ENCODE data around the gene C19orf53. TPM values are rescaled to one million over a fixed set of nuclear protein-coding genes. Genes with fewer than 3 reads are reported as not detected.
"Not testable (repeated sequence)": the region's sequence is repeated elsewhere in the genome, so short reads cannot be mapped to it uniquely, and the experiment has no call there.

C19orf53 gene
- total RNA-seq, 2 donors from 2014 or later, result 62.4 to 73.0 TPM

DNA sequence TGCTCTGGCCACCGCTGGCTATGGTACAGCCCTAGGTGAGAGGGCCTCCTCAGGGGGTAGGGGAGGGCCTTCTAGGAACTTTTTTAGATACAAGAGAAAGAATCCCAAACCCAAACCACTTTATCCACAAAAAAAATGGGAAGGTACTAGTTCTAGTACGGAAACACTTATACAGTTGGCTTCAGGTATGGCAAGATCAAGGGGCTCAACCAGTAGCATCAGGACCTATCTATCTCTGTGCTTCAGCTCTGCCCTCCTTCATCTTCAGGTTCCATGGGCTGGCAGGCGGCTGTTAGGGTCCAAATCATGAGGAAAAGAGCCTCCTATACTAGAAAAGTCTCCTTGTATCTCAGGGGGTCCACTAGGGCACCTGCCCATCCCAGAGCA is 8.2 kb upstream of the C19orf53 start:
- peak overlapping the region; percentile 88 for H3K27ac Mint-ChIP-seq
- DNase-seq (no peak), ATAC-seq (no peak)
- H3K9me3 ChIP-seq (ENCODE audit: control insufficient read depth, low read length, poor library complexity, severe bottlenecking), result no peaks in the 10 kb centered on the region
- H3K4me3 Mint-ChIP-seq, result peak overlapping the region; percentile 93
- H3K4me1 Mint-ChIP-seq, result peaks cover 14% of the 10 kb centered on the region
- no peaks in the 10 kb centered on the region for H3K27me3 Mint-ChIP-seq
- no peaks in the 10 kb centered on the region for H3K36me3 Mint-ChIP-seq (ENCODE audit: low read depth)

DNA sequence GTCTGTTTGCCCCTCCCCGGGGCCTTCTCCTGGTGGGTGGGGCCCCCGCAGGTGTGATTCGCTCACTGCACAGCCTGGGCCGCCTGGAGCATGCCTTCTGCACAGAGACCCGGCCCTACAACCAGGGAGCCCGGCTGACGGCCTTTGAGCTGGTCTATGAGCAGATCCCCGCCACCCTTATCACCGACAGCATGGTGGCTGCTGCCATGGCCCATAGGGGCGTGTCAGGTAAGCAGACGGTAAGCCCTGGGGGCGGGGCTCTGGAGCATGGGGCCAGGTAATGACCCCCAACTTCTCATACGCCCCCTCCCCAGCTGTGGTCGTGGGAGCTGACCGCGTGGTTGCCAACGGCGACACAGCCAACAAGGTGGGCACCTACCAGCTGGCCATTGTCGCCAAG is 5.7 kb upstream of the C19orf53 start:
- DNase-seq (no peak), ATAC-seq (no peak)
- H3K27me3 Mint-ChIP-seq, result no peaks in the 10 kb centered on the region
- H3K27ac Mint-ChIP-seq, result no peak overlapping the region
- no peaks in the 10 kb centered on the region for H3K36me3 Mint-ChIP-seq (ENCODE audit: low read depth)
- no peak overlapping the region for H3K4me3 Mint-ChIP-seq
- H3K9me3 ChIP-seq (ENCODE audit: control insufficient read depth, low read length, poor library complexity, severe bottlenecking), result no peaks in the 10 kb centered on the region
- peaks cover 12% of the 10 kb centered on the region for H3K4me1 Mint-ChIP-seq

DNA sequence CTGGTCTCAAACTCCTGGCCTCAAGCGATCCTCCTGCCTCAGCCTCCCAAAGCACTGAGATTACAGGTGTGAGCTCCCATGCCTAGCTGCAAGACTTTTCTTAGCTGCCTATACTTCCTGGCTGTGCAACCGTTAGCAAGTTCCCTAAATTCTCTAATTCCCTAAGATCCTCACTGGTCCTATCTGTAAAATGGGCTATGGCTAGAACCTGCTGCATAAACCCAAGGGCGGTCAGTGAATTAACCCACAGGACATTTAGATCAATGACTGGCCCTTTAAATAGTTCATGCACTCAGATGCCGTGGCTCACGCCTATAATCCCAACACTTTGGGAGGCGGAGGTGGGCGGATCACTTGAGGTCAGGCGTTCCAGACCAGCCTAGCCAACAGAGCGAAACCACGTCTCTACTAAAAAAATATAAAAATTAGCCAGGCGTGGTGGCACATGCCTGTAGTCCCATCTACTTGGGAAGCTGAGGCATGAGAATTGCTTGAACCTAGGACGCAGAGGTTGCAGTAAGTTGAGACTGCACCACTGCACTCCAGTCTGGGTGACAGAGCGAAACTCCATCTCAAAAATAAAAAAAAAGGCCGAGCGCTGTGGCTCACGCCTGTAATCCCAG is 4.1 kb upstream of the C19orf53 start:
- Mint-ChIP-seq H3K4me3 (no peak overlapping the region), H3K27ac (peak overlapping the region; percentile 34), H3K36me3 (ENCODE audit: low read depth) (peaks cover 2% of the 10 kb centered on the region), H3K27me3 (no peaks in the 10 kb centered on the region), H3K4me1 (peaks cover 21% of the 10 kb centered on the region)
- DNase-seq (no peak), ATAC-seq (no peak)
- H3K9me3 ChIP-seq (ENCODE audit: control insufficient read depth, low read length, poor library complexity, severe bottlenecking), result no peaks in the 10 kb centered on the region

DNA sequence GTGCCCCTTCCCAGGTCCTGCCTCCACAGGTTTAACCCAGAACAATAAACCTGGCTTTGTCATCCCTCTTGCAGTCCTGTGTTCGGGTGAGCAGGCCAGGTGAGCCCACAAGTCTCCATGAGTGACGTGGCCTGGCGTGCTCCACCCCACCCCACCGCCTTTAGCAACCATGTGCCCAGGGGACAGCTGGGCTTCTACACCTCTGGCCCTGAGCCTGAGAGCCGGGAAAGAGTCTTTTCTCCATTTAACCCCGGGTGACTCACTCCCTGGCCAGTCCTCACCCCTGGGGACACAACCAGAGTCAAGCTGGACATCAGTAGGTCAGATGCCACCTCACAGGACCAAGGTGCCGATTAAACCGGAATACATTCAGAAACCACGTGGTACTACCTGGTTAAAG is 4.1 kb downstream of the C19orf53 start:
- ATAC-seq (no peak), DNase-seq (no peak)
- Mint-ChIP-seq H3K27me3 (no peaks in the 10 kb centered on the region), H3K27ac (no peak overlapping the region), H3K4me1 (peaks cover 25% of the 10 kb centered on the region), H3K4me3 (no peak overlapping the region), H3K36me3 (ENCODE audit: low read depth) (peaks cover 8% of the 10 kb centered on the region)
- no peaks in the 10 kb centered on the region for H3K9me3 ChIP-seq (ENCODE audit: control insufficient read depth, low read length, poor library complexity, severe bottlenecking)

DNA sequence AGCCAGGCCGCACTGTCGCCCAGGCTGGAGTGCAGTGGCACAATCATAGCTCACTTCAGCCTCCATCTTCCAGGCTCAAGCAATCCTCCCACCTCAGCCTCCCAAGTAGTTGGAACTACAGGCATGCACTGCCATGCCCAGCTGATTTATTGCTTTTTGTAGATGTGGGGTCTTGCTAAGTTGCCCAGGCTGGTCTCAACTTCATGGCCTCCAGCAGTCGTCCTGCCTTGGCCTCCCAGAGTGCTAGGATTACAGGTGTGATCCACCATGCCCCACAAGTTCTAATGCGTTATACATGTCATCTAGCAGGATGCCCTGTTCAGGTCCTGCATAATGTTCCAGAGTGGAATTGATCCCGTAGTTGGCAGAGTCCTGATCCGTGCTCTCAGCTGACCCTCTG is 4.6 kb downstream of the C19orf53 start:
- Mint-ChIP-seq H3K36me3 (ENCODE audit: low read depth) (peaks cover 8% of the 10 kb centered on the region), H3K4me1 (peaks cover 25% of the 10 kb centered on the region), H3K4me3 (no peak overlapping the region), H3K27me3 (no peaks in the 10 kb centered on the region), H3K27ac (no peak overlapping the region)
- ATAC-seq (no peak), DNase-seq (no peak)
- no peaks in the 10 kb centered on the region for H3K9me3 ChIP-seq (ENCODE audit: control insufficient read depth, low read length, poor library complexity, severe bottlenecking)

DNA sequence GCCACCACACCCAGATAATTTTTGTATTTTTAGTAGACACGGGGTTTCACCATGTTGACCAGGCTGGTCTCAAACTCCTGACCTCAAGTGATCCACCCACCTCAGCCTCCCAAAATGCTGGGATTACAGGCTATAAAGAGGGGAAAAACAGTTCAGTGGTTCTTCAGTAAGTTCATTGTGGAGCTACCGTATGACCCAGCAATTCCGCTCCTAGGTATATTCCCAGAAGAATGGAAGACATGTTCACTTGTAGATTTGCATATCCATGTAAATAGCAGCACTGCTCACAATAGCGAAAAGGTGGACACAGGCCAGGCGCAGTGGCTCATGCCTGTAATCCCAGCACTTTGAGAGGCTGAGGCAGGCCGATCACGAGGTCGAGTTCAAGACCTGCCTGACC is 5.5 kb downstream of the C19orf53 start:
- H3K4me3 Mint-ChIP-seq, result not testable (repeated sequence)

DNA sequence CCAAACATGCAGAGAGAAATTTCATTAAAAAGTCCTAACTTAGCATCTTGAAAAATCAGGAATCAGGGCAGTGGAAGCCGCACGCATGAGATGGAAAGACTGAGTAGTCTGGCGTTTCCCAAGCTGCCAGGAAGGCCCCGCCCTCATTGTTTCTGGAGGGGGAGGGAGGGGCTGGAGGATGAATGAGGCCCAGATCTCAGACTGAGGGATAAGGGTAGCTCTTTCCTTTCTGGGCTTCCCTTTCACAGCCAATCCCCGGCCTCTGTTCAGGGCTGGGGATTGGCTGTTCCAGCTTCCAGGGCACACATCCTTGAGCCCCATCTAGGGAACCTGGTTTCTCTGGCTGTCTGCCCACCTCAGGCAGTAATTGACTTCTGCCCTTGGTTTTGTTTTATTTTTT is 7.3 kb downstream of the C19orf53 start:
- no peak overlapping the region for H3K4me3 Mint-ChIP-seq
- H3K27ac Mint-ChIP-seq, result peak overlapping the region; percentile 72
- H3K4me1 Mint-ChIP-seq, result peaks cover 14% of the 10 kb centered on the region
- H3K36me3 Mint-ChIP-seq (ENCODE audit: low read depth), result peaks cover 2% of the 10 kb centered on the region
- no peaks in the 10 kb centered on the region for H3K27me3 Mint-ChIP-seq
- no peaks in the 10 kb centered on the region for H3K9me3 ChIP-seq (ENCODE audit: control insufficient read depth, low read length, poor library complexity, severe bottlenecking)
- ATAC-seq, result no peak
- no peak for DNase-seq

More for the DNA sequence above, 5.5 kb downstream of the C19orf53 start:
- not testable (repeated sequence) for H3K27me3 Mint-ChIP-seq; H3K36me3 Mint-ChIP-seq (ENCODE audit: low read depth); H3K27ac Mint-ChIP-seq; H3K9me3 ChIP-seq (ENCODE audit: control insufficient read depth, low read length, poor library complexity, severe bottlenecking); DNase-seq; ATAC-seq
- H3K4me1 Mint-ChIP-seq, result peaks cover 19% of the 10 kb centered on the region

DNA sequence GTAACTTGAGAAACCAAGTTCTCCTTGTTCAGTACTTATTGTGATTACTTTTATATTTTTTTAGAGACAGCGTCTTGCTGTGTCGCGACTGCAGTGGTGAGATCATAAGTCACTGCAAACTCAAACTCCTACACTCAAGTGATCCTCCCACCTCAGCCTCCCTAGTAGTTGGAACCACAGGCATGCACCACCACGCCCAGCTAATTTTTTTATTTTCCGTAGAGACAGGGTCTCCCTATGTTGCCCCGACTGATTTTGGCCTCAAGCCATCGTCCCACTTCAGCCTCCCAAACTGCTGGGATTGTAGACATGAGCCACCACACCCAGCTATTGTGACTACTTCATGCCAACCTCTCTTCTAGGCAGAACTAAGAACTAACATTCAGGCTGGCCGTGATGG is 8.3 kb downstream of the C19orf53 start:
- Mint-ChIP-seq H3K36me3 (ENCODE audit: low read depth) (no peaks in the 10 kb centered on the region), H3K4me3 (no peak overlapping the region), H3K27ac (no peak overlapping the region), H3K27me3 (no peaks in the 10 kb centered on the region), H3K4me1 (peaks cover 17% of the 10 kb centered on the region)
- DNase-seq (no peak), ATAC-seq (no peak)
- H3K9me3 ChIP-seq (ENCODE audit: control insufficient read depth, low read length, poor library complexity, severe bottlenecking), result no peaks in the 10 kb centered on the region

DNA sequence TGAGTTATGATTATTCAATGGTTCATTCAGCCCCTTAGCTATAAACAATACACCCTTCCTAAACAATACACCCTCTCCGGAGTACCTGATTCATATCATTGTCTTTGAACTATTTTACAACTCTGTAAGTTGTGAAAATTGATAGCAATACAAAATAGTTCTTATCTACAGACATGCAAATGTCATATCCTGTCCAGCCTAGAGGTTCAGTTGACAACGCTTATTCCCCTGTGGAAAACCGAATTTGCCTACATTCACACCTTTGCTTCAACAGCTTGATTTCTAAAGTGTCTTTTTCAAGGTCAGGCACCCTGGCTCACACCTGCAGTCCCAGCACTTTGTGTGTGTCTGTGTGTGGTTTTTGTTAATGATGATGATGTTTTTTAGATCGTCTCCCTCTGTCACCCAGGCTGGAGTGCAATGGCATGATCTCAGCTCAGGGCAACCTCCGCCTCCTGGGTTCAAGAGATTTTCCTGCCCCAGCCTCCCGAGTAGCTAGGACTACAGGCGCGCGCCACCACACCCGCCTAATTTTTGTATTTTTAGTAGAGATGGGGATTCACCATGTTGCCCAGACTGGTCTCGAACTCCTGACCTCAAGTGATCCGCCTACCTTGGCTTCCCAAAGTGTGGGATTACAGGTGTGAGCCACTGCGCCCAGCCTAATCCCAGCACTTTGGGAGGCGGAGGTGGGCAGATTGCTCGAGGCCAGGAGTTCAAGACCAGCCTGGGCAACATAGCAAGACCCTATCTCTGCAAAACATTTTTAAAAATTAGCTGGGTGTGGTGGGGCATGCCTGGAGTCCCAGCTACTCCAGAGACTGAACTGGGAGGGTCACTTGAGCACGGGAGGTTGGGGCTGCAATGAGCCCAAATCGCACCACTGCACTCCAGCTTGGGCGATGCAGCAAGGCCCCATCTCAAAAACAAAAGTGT is 9.6 kb downstream of the C19orf53 start:
- peaks cover 22% of the 10 kb centered on the region for H3K4me1 Mint-ChIP-seq
- no peaks in the 10 kb centered on the region for H3K9me3 ChIP-seq (ENCODE audit: control insufficient read depth, low read length, poor library complexity, severe bottlenecking)
- ATAC-seq (no peak), DNase-seq (no peak)
- no peak overlapping the region for H3K27ac Mint-ChIP-seq
- no peak overlapping the region for H3K4me3 Mint-ChIP-seq
- no peaks in the 10 kb centered on the region for H3K27me3 Mint-ChIP-seq
- no peaks in the 10 kb centered on the region for H3K36me3 Mint-ChIP-seq (ENCODE audit: low read depth)

DNA sequence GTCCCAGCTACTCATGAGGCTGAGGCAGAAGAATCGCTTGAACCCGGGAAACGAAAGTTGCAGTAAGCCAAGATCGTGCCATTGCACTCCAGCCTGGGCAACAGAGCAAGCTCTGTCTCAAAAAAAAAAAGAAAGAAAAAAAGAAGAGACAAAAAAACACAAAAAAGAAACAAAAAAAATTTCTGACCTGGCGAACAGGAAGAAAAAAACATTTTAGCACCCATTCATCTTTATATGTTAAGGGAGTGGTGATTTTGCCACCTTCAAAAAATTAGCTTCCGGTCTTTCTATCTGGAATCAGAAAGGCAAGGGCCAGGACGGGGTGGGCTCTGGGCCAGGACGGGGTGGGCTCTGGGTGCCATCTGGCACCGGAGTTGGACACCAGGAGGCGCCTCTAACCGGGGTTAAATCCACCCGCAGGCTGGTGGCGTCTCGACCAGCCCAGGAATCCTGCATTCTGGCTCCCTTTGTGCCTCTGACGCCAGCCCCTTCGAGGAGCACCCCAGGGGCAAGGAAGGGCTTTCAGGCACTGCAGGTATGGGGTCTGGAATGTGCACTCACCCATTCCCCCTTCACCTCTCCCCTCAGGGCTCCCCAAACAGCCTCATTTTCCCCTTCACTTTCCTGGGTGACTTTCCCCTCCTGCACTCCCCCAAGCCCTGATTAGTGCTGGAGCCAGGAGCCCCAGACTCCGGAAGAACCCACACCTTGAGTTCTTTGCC is 10.6 kb downstream of the C19orf53 start:
- ATAC-seq (peak; percentile 71), DNase-seq (peak; percentile 55 to 61 (median 59))
- Mint-ChIP-seq H3K27ac (peak overlapping the region; percentile 81), H3K4me1 (peaks cover 25% of the 10 kb centered on the region), H3K36me3 (ENCODE audit: low read depth) (no peaks in the 10 kb centered on the region), H3K4me3 (peak overlapping the region; percentile 49), H3K27me3 (no peaks in the 10 kb centered on the region)
- H3K9me3 ChIP-seq (ENCODE audit: control insufficient read depth, low read length, poor library complexity, severe bottlenecking), result no peaks in the 10 kb centered on the region

DNA sequence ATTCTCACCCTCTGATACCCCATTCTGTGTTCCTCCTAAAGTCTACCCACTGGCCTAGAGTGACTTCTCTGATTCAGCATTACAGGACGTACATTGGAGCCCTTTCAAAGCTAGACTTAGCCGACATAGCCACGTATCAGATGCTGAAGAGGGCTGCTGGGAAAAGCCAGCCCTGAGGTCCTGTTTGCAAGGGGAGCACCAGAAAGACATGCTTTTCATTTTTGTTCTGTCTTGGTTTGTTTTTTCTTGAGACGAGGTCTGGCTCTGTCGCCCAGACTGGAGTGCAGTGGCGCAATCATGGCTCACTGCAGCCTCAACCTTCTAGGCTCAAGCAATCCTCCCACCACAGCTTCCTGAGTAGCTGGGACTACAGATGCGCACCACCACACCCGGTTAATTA is 14.7 kb downstream of the C19orf53 start:
- ATAC-seq, result peak; percentile 53
- Mint-ChIP-seq H3K27ac (peak overlapping the region; percentile 97), H3K27me3 (no peaks in the 10 kb centered on the region), H3K4me3 (peak overlapping the region; percentile 71), H3K36me3 (ENCODE audit: low read depth) (no peaks in the 10 kb centered on the region), H3K4me1 (peaks cover 32% of the 10 kb centered on the region)
- H3K9me3 ChIP-seq (ENCODE audit: control insufficient read depth, low read length, poor library complexity, severe bottlenecking), result no peaks in the 10 kb centered on the region
- DNase-seq, result no peak

DNA sequence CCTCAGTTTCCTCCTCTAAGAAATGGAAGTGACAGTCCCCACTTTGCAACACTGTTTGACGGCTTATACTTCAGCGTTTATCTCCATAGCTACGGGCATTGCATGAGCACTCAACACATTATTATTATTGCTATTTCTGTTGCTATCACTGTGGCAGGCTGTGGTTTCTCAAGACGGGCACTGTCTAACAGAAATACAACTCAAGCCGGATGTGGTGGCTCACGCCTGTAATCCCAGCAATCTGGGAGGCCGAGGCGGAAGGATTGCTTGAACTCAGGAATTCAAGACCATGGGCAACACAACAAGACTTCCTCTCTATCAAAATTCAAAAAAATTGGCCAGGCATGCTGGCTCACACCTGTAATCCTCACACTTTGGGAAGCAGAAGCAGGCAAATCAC is 16.1 kb downstream of the C19orf53 start:
- ATAC-seq (no peak), DNase-seq (no peak)
- Mint-ChIP-seq H3K36me3 (ENCODE audit: low read depth) (no peaks in the 10 kb centered on the region), H3K27me3 (no peaks in the 10 kb centered on the region), H3K4me3 (peak overlapping the region; percentile 77), H3K27ac (peak overlapping the region; percentile 67), H3K4me1 (peaks cover 33% of the 10 kb centered on the region)
- no peaks in the 10 kb centered on the region for H3K9me3 ChIP-seq (ENCODE audit: control insufficient read depth, low read length, poor library complexity, severe bottlenecking)

DNA sequence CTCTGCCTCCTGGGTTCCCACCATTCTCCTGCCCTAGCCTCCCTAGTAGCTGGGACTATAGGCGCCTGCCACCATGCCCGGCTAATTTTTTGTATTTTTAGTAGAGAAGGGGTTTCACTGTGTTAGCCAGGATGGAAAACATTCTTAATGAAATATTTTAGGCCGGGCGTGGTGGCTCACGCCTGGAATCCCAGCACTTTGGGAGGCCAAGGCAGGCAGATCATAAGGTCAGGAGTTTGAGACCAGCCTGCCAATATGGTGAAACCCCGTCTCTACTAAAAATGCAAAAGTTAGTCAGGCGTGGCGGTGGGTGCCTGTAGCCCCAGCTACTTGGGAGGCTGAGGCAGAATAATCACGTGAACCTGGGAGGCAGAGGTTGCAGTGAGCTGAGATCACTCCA is 19.1 kb downstream of the C19orf53 start:
- not testable (repeated sequence) for H3K9me3 ChIP-seq (ENCODE audit: control insufficient read depth, low read length, poor library complexity, severe bottlenecking); ATAC-seq; DNase-seq; H3K27me3 Mint-ChIP-seq; H3K4me3 Mint-ChIP-seq; H3K27ac Mint-ChIP-seq; H3K36me3 Mint-ChIP-seq (ENCODE audit: low read depth)
- peaks cover 34% of the 10 kb centered on the region for H3K4me1 Mint-ChIP-seq

Measured in T-helper 17 cell (primary cell).